Measurements from ENCODE around the gene RSPO4. TPM values are rescaled to one million over a fixed set of nuclear protein-coding genes. Genes with fewer than 3 reads are reported as not detected.

Gene RSPO4
- total and polyA plus RNA-seq, 9 of the 15 experiments (the other 6 are each of a cell fraction or from before 2014, with no cell fraction given) = 0.04 to 0.34 TPM; not detected in 7

DNA sequence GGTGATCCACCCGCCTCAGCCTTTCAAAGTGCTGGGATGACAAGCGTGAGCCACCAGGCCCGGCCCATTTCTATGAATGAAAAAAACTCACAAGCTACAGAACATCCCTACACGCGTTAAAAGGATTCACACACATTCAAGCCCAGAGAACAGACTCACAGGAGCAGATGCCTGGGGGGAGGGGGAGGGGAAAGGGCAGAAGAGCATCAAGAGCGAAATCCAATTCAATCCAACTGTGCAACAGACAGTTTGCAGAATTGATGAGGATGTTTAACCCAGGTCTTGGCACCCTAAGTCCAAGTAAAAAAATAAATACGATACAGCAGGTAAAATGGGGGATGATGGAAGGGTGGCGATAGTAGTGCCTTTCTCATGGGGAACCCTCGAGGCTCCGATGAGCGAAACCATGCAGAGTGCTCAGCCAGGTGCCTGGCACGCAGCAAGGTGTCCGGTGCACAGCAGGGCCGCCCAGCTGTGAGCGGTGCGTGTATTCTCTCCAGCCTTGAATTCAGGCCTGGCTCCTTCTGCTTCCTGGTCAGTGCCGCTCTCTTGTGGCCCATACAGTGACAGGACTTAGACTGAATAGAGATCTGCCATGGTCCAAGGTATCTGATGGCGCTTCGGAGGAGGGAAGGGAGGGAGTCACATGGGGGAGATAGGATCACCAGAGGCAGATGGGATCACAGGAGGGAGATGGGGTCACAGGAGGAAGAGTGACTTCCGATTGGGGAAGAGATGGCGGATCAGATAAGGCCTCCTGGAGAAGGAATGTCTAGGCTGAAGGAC, 50.5 kb downstream of the RSPO4 start:
- CTCF ChIA-PET (ENCODE audit: low intra/inter-chr PET ratio) = interaction anchor here (1.3 to 1.7 kb wide), 2 partner anchors 133 to 135 kb away, joined by 4 to 9 read pairs; no protein-coding TSS in a partner anchor
- POLR2A ChIA-PET = no interaction called here
- peak in 1 of 2 experiments; percentile 66; a peak in 1 of 4 replicates for TF ChIP-seq KDM1A (IDR thresholded peaks at IDR 0.05)
- TF ChIP-seq ETS1 (conservative IDR thresholded peaks at IDR 0.05; ENCODE audit: control insufficient read depth, low read depth, low read length) = no peak
- TF ChIP-seq, protein P1, sequence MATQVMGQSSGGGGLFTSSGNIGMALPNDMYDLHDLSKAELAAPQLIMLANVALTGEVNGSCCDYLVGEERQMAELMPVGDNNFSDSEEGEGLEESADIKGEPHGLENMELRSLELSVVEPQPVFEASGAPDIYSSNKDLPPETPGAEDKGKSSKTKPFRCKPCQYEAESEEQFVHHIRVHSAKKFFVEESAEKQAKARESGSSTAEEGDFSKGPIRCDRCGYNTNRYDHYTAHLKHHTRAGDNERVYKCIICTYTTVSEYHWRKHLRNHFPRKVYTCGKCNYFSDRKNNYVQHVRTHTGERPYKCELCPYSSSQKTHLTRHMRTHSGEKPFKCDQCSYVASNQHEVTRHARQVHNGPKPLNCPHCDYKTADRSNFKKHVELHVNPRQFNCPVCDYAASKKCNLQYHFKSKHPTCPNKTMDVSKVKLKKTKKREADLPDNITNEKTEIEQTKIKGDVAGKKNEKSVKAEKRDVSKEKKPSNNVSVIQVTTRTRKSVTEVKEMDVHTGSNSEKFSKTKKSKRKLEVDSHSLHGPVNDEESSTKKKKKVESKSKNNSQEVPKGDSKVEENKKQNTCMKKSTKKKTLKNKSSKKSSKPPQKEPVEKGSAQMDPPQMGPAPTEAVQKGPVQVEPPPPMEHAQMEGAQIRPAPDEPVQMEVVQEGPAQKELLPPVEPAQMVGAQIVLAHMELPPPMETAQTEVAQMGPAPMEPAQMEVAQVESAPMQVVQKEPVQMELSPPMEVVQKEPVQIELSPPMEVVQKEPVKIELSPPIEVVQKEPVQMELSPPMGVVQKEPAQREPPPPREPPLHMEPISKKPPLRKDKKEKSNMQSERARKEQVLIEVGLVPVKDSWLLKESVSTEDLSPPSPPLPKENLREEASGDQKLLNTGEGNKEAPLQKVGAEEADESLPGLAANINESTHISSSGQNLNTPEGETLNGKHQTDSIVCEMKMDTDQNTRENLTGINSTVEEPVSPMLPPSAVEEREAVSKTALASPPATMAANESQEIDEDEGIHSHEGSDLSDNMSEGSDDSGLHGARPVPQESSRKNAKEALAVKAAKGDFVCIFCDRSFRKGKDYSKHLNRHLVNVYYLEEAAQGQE (IDR thresholded peaks at IDR 0.05; ENCODE audit: borderline replicate concordance) = peak; percentile 60; the same call in 1 of the 2 replicates
- TF ChIP-seq, protein P1 (CRISPR knock-in tag; IDR thresholded peaks at IDR 0.05; ENCODE audit: low read depth) = no peak
- no peak for TF ChIP-seq HSF4 (CRISPR knock-in tag; IDR thresholded peaks at IDR 0.05; ENCODE audit: borderline replicate concordance)
- TF ChIP-seq, protein P2, sequence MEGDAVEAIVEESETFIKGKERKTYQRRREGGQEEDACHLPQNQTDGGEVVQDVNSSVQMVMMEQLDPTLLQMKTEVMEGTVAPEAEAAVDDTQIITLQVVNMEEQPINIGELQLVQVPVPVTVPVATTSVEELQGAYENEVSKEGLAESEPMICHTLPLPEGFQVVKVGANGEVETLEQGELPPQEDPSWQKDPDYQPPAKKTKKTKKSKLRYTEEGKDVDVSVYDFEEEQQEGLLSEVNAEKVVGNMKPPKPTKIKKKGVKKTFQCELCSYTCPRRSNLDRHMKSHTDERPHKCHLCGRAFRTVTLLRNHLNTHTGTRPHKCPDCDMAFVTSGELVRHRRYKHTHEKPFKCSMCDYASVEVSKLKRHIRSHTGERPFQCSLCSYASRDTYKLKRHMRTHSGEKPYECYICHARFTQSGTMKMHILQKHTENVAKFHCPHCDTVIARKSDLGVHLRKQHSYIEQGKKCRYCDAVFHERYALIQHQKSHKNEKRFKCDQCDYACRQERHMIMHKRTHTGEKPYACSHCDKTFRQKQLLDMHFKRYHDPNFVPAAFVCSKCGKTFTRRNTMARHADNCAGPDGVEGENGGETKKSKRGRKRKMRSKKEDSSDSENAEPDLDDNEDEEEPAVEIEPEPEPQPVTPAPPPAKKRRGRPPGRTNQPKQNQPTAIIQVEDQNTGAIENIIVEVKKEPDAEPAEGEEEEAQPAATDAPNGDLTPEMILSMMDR (IDR thresholded peaks at IDR 0.05 in 2 of 3, conservative IDR thresholded peaks at IDR 0.05 in 1 of 3; ENCODE audit: insufficient read depth in 2 of 3, low read depth in 1 of 3, low read length in 3 of 3) = peak; percentile 30 to 48 (median 45); a peak in 4 of 6 replicates
- peak; percentile 56; the same call in 1 of the 2 replicates for TF ChIP-seq STAG1 (CRISPR knock-in tag; IDR thresholded peaks at IDR 0.05; ENCODE audit: borderline replicate concordance)

More for the DNA sequence above, 50.5 kb downstream of the RSPO4 start:
- intact Hi-C loops (cut with micrococcal nuclease) = loop anchor here (1.0 kb wide), 1 partner anchor 135 kb away; no protein-coding TSS in a partner anchor
- H3K4me3 ChIP-seq = no peak overlapping the region
- no peaks in the 10 kb centered on the region for H3K36me3 ChIP-seq (ENCODE audit: control insufficient read depth, insufficient read depth, low read length)
- no peaks in the 10 kb centered on the region for H4K20me1 ChIP-seq (replicated peaks; ENCODE audit: control insufficient read depth, insufficient read depth, low read length)
- no peak overlapping the region for H3K27ac ChIP-seq (ENCODE audit: extremely low read depth, low read depth, low read length)
- ATAC-seq (peak; percentile 73), FAIRE-seq (no peak), DNase-seq (ENCODE audit: extremely low read depth in 1 of 4, low spot score in 3 of 4) (peak in 1 of 4 experiments; percentile 10)
- H3K4me2 ChIP-seq (ENCODE audit: insufficient read depth, low read length) = no peak overlapping the region
- no peaks in the 10 kb centered on the region for H3K9me3 ChIP-seq (replicated peaks; ENCODE audit: control insufficient read depth, insufficient read depth, low read depth, low read length)
- 9% methylated on average over 12 of the region's 21 CpGs for WGBS (ENCODE audit: insufficient coverage, low coverage, missing lambda C conversion rate)
- in situ Hi-C loops (cut with MboI) = no loop called here
- BruUV-seq (replicated peaks) = no TSS peak
- no peaks in the 10 kb centered on the region for H3K9me1 ChIP-seq (ENCODE audit: control insufficient read depth, insufficient read depth, low read length)
- H3K4me1 ChIP-seq (replicated peaks in 1 of 2; ENCODE audit: control insufficient read depth in 2 of 2, insufficient read depth in 2 of 2, low read length in 2 of 2) = peaks cover 0 to 3% of the 10 kb centered on the region in 2 experiments; a peak in 2 of 5 replicates
- H2AFZ ChIP-seq (ENCODE audit: low read depth, low read length) = no peak overlapping the region
- no peaks in the 10 kb centered on the region for H3K79me2 ChIP-seq (ENCODE audit: control insufficient read depth, insufficient read depth, low read length)
- no peak overlapping the region for H3K9ac ChIP-seq (ENCODE audit: insufficient read depth in 1 of 2, low read depth in 2 of 2, low read length in 2 of 2)
- H3K27me3 ChIP-seq (ENCODE audit: control insufficient read depth in 2 of 2, insufficient read depth in 2 of 2, low read length in 2 of 2) = peaks cover 7 to 57% of the 10 kb centered on the region in 2 experiments
